ENCODE measurements around the gene TEAD4.

GRCh38 chr12:2997989-2998670 is 38.9 kb downstream of the TEAD4 start:
- TF ChIP-seq CTCF (conservative IDR thresholded peaks at IDR 0.05; ENCODE audit: low read depth, low read length) (no peak), EZH2 (IDR thresholded peaks at IDR 0.05; ENCODE audit: borderline replicate concordance, low read depth, low read length, poor library complexity, severe bottlenecking) (no peak)

All from A673 (cell line).